NOMO-1 treated with dmso at 0.1 percent for 144 hours (cell line): ENCODE data around the gene FOXN1.
A peak's percentile ranks its signal among the peaks of the same experiment; 100 is the strongest.
"Not testable (repeated sequence)": the region's sequence is repeated elsewhere in the genome, so short reads cannot be mapped to it uniquely, and the experiment has no call there.

Experiments
- DNase-seq: peaks from one replicate; lab custom pipeline; 2025; ENCODE audit not compliant: unreplicated experiment; lab: John Stamatoyannopoulos, UW

The FOXN1 gene

DNA sequence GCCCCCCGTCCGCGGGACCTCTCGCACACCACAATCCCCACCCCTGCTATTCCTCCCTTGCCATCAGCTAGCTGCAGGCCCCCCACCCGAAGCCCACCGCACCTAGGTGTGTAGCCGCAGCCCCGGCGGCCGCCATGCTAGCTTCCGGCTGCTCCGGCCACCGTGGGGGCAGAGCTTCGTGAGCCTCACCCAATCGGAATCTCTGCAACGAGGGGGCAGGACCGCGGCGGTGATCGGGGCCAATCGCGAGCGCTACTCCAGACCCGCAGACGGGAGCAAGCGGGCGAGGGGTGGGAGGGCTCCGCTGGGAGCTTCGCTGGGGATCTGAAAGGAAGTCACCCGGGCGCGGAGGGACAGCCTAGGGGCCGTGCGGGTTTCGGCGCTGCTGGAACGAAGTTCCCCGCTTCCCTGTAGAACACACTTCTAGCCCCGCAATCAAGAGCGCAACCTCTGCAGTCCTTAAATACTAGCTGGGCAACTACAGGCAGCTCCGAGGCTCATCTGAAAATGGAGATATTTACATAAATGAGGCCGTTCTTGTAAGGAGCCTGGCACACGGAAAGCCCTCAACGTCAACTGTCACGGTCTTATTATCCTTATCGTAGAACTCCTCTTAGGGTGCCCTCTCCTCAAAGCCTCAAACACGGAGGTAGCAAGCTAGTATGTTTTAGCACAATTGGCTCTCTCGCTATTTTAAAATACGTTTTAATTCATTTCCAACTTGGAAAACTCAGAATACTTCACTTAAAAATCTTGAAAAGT lies 65.4 kb downstream of the FOXN1 start, which contains the start of gene PIGS:
PIGS (minus strand) TSS at position 164 of the 762 bp plus-strand sequence; CDS start at position 136, 28 bp downstream.
- DNase-seq = peak; percentile 96

- no peak for DNase-seq
These were observed 66.3 kb downstream of the FOXN1 start for GRCh38 chr17:28572259-28573039.

DNA sequence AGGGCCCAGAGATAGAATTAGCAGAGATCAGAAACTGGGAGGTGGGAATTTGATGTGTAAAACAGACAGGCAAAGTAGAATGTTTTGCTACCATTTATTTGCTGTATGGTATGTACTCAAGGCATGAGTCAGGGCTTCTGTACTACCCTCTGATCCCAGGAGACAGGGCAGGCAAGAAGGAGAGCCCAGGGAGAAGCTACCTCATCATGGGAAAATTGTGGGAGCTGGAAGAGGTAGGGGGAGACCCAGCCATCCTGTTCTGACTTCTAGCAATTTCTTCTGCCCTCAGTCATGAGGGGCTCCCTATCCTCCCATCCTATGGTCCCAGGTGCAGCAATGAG lies 66.9 kb downstream of the FOXN1 start:
- DNase-seq = no peak

DNA sequence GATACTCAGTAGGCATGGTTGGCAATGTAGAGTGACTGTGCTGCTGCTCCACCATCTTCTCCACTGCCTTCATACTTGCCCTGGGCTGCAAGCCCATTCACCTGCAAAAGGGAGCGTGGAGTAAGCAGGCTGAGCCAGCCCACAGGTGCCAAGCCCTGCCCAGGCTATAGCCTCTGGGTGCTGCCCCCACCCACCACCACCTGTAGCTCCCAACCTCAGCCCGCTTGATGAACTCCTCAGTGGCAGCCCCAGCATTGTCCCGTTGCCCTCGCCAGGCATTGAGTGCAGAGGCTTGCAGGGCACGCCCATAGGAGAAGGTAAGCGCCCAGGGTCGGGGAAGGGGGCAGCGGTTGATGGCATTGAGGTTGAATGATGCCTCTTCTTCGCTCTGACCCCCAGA lies 67.4 kb downstream of the FOXN1 start:
- no peak for DNase-seq

GRCh38 chr17:28573966-28574480 lies 67.9 kb downstream of the FOXN1 start:
- DNase-seq = no peak

GRCh38 chr17:28574526-28574925 lies 68.4 kb downstream of the FOXN1 start:
- no peak for DNase-seq

GRCh38 chr17:28575126-28575795 lies 69.1 kb downstream of the FOXN1 start:
- no peak for DNase-seq

- DNase-seq = not testable (repeated sequence)
These were observed 69.9 kb downstream of the FOXN1 start for GRCh38 chr17:28576016-28576415.

- DNase-seq = peak; percentile 89
These were observed 70.8 kb downstream of the FOXN1 start, which contains the start of gene ALDOC for GRCh38 chr17:28576758-28577465. TSS of gene ALDOC (minus strand) at chr17:28576895. CDS start at chr17:28575532, 1,363 bp downstream.

- no peak for DNase-seq
These were observed 71.3 kb downstream of the FOXN1 start for GRCh38 chr17:28577466-28577824.

- no peak for DNase-seq
These were observed 72.4 kb downstream of the FOXN1 start for GRCh38 chr17:28578246-28579195.

- DNase-seq = no peak
These were observed 73.4 kb downstream of the FOXN1 start for GRCh38 chr17:28579526-28579925.

DNA sequence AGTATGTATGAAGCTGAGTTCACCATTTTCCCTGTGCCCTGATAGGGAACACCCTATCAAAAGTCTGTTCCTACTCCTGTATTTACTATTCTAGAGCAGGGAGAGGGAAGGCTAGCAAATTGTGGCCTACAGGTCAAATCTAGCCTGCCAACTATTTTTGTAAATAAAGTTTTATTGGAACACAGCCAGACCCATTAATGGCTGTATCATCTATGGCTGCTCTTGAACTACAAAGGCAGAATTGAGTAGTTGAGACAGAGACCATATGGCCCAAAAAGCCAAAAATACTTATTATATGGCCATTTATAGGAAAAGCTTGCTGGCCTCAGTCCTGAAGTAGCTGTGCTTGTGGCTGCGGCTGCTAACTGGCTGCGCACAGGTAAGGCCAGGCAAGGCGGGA lies 74.8 kb downstream of the FOXN1 start:
- no peak for DNase-seq

- DNase-seq = no peak
These were observed 76.4 kb downstream of the FOXN1 start for GRCh38 chr17:28582513-28582912.

DNA sequence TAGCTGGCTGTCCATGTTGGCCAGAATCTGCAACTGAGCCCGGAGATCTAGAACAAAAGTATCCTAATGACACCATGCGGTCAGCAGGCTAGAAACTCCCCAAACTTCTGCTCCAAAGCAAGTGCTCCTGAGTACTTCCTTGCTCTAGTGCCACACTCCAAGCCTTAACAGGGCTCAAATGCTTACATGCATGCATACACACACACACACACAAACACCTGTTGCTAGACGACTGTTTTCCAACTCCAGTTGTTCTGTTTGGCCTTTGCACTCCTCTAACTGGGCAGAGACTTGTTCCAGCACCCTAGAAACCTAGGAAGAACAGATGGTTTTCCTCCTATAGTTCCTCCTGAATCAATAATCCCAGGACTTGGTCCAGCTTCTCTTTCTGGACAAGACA lies 78.3 kb downstream of the FOXN1 start:
- DNase-seq = no peak

DNA sequence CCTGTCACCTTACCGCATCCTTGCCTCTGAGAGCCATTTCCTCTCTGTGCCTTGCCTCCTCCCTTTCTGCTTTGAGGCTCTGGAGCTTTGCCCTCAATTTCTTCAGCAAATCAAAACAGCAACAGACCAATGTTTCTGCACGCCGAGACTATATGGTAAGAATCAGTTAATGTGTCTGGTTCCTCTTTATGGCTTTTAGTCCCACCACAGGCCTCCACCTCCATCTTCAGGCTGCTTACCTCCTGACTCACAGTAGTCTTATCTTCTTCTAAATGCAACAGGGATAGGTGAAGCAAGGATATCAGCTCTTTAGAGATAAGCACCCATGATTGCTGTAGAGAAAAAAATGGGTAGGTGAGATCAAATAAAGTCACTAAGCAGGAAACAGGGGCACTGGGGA lies 79.7 kb downstream of the FOXN1 start:
- DNase-seq = no peak
